CD4-positive, alpha-beta T cell treated with Interleukin-15 for 1 hour (primary cell): ENCODE measurements around the gene P3H1.
"Not testable (repeated sequence)": the region's sequence is repeated elsewhere in the genome, so short reads cannot be mapped to it uniquely, and the experiment has no call there.

Source experiments
- DNase-seq: peaks from one replicate; pipeline ENCODE4 v3.0.0-alpha.2; 2020

P3H1 gene, protein sequence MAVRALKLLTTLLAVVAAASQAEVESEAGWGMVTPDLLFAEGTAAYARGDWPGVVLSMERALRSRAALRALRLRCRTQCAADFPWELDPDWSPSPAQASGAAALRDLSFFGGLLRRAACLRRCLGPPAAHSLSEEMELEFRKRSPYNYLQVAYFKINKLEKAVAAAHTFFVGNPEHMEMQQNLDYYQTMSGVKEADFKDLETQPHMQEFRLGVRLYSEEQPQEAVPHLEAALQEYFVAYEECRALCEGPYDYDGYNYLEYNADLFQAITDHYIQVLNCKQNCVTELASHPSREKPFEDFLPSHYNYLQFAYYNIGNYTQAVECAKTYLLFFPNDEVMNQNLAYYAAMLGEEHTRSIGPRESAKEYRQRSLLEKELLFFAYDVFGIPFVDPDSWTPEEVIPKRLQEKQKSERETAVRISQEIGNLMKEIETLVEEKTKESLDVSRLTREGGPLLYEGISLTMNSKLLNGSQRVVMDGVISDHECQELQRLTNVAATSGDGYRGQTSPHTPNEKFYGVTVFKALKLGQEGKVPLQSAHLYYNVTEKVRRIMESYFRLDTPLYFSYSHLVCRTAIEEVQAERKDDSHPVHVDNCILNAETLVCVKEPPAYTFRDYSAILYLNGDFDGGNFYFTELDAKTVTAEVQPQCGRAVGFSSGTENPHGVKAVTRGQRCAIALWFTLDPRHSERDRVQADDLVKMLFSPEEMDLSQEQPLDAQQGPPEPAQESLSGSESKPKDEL

DNA sequence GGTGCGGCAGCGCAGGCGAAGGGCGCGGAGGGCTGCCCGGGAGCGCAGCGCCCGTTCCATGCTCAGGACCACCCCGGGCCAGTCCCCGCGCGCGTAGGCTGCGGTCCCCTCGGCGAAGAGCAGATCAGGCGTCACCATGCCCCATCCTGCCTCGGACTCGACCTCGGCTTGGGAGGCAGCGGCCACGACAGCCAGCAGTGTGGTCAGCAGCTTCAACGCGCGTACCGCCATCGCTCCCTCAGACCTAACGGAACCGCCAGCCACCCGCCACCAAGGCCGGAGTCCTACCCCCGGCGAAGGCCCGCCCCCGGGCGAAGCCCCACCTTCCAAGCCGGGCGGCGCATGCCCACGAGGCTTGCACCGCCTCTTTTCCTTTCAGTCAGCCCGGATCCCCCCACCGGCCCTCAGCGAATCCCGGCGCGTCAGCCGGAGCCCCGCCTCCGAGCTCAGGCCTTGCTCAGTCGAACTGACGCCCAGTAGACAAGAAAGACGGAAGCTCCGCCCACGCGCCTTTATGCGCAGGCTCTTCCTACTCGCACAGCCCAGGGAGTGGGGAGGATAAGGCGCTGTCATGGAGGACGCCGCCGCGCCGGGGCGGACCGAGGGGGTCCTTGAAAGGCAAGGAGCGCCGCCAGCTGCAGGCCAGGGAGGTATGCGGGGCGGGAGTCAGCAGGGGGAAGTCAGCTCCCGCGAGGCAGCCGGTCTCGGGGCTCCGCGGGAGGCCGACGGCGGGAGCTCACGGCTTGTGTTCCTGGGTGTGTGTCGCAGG lies at the start of gene P3H1, which contains the start of gene C1orf50:
P3H1 (minus strand) TSS at position 288 of the 769 bp plus-strand sequence; CDS start at position 231, 57 bp downstream.
C1orf50 (plus strand) TSS at position 509 of the 769 bp plus-strand sequence; CDS start at position 572, 63 bp downstream.
- peak; percentile 100 for DNase-seq

DNA sequence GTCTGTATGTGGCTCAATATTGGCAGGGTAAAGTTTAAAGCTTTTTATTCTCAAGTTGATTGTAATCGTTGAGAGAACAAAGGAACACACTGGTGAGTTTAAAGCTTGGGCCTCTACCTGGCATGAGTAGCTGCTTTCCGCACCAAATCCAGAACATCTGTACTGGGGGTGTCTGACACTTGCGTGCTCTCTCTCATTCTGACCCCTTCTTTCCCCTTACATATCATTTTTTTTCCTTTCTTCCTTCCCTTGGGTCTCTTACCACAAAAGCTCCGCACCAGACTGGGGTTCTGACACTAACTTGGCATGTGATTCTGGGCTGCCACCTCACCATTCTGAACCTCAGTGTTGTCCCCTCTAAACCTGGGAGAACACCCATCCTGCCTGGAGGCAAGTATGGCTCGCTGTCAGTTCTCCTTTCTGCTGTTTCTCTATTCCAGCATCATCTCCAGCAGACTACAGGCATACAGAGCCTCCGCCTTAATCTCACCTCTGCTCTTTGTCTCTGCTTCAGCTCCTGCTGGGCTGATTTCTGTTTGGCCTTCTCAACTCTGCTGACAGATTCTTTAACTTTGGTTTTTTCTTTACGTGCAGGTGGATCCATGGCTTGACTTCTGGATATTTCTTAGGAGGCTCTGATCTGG lies 49.2 kb upstream of the P3H1 start:
- DNase-seq: no peak

- DNase-seq: not testable (repeated sequence)
Measured at GRCh38 chr1:42814815-42815214, 48.0 kb upstream of the P3H1 start.

- DNase-seq: no peak
Measured at GRCh38 chr1:42807056-42807668, 40.3 kb upstream of the P3H1 start.

DNA sequence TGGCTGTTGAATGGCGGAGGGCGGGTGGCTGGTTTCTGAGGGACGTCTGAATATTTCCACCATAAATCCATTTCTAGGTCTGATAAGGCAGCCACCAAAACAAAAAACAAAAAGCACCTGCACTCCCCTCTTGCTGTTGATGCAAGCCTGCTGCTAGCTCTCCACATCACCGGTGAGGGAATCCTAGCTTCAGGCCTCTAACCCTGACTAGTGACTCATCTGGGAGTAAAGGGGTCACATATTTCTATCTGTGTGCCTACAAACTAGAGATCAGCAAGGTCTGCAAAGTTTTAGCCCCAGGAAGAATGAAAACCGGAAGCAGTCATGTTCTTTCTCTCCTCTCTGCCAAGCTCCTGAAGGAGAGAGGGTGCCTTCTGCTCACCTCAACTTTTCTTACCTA lies 39.8 kb upstream of the P3H1 start:
- no peak for DNase-seq

GRCh38 chr1:42806171-42806570 lies 39.3 kb upstream of the P3H1 start:
- DNase-seq: no peak

- DNase-seq: no peak
Measured at GRCh38 chr1:42801832-42802473, 35.1 kb upstream of the P3H1 start.

DNA sequence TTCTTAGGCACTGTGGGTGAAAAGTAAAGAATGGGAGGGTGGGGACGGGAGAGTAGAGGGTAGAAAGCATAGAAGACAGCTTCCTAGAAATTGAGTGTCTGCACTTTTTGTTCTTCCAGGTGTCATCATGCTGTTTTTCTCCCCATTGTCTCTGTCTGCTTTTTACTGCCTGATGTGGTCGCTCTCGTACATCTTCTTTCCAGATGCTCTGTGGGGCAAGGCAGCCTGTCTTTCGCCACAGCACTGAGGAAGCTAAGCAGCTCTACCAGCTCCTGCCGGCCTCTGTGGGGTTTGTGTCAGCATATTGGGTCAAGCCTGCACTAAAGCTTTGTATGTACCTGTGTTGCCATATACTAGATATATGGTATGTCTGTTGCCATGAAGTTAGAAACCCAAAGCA lies 31.2 kb upstream of the P3H1 start:
- DNase-seq: no peak

GRCh38 chr1:42797414-42797813 lies 30.6 kb upstream of the P3H1 start:
- DNase-seq: no peak

- DNase-seq: no peak
Measured at GRCh38 chr1:42793824-42794223, 27.0 kb upstream of the P3H1 start.

- no peak for DNase-seq
Measured at GRCh38 chr1:42788021-42788420, 21.2 kb upstream of the P3H1 start.

DNA sequence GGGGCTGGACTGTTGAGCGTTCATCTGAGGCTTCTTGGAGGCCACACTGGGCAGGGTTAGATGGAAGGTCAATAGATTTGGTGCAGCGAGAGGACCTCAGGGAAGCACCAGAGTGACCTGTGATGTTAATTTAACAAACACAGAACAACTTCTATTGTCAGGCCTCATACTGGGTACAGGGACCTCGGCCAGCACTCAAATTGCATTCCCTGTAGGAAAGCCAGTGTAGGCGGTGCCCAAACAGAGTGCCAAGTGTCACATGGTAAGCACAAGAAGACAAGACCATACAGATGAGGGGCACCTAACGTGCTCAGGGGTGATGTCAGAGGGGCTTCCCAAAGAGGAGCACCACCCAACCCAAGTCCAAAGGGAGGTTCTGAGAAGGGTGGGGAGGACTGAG lies 19.3 kb upstream of the P3H1 start:
- no peak for DNase-seq

- DNase-seq: peak; percentile 20
Measured at GRCh38 chr1:42784946-42785693, 18.3 kb upstream of the P3H1 start, which contains the start of gene TMEM269. Gene TMEM269 (plus strand): TSS chr1:42784991. CDS start chr1:42789894, 4,903 bp downstream.

- DNase-seq: no peak
Measured at GRCh38 chr1:42784547-42784945, 17.7 kb upstream of the P3H1 start.

GRCh38 chr1:42783092-42783491 lies 16.3 kb upstream of the P3H1 start:
- no peak for DNase-seq

DNA sequence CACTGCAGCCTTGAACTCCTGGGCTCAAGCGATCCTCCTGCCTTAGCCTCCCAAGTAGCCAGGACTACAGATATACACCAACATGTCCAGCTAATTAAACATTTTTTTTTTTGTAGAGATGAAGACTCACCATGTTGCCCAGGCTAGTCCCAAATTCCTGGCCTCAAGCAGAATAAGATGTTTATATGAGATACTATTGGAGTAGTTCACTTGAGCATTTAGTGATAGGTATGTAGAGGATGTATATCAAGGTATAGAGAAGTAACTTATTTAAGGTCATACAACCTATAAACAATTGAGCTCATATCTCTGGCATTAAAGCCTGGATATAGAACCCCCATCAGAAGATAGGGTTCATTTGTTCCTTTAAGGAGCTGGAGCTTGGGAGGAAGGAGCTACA lies 13.3 kb upstream of the P3H1 start:
- DNase-seq: no peak

- DNase-seq: no peak
Measured at GRCh38 chr1:42779725-42780124, 12.9 kb upstream of the P3H1 start.

GRCh38 chr1:42777852-42778251 lies 11.0 kb upstream of the P3H1 start:
- no peak for DNase-seq

DNA sequence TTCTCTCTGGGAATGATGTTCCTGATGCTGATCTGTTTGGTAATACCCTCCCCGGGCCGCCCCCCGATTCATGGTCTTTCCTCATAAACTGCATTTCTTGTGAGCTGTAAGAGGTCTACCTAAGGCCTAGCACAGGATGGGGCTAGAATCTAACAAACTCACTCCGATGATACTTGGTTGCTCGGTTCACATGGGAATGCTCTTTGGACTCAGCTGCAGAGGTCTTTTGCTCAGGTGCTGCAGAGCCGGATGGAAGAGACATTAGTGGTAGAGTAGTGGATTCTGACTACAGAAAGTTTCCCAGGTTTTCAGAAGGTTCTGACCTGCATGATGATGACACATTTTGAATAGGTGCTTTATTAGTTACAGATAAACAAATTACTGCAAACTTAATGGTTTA lies 9.7 kb upstream of the P3H1 start:
- DNase-seq: no peak

DNA sequence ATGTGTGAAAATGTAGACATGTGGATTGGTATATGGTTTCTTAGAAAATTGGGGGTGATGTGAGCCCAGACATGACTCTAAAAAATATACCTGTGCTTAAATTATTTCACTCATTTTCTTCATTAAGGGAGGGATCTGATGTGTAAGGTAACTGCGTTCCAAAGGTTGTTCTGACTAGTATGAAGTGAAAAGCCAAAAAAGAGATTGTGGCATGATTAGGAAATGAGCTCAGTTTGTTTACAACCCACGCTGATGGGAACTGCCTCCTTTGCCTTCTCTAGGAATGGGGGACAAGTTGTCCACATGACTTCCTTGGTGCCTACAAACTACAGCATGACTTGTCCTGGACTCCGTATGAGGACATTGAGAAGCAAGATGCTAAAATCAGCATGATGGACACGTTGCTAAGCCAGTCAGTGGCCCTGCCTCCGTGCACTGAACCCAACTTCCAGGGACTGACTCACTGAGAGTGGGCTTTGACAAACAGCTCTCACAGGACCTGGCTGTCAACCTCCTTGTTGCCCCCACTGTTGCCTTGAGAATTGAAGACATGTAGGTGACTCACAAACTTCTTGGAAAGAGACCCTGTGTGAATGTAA lies 8.2 kb upstream of the P3H1 start:
- no peak for DNase-seq

GRCh38 chr1:42773420-42773819 lies 6.6 kb upstream of the P3H1 start:
- no peak for DNase-seq
